Sigmoid colon (tissue), 4 donors: ENCODE results near the gene RPF1.
"Not testable (repeated sequence)": the region's sequence is repeated elsewhere in the genome, so short reads cannot be mapped to it uniquely, and the experiment has no call there.

ENCODE experiments used
- CTCF ChIP-seq, 4 experiments: fragments of 450-650 bp in 3 of 4; fragments of 200-600 bp in 1 of 4; IDR thresholded peaks; one replicate each; pipeline ENCODE4 v1.5.1; 2016 to 2019; ENCODE audit warnings: antibody characterized with exemption in 4 of 4, mild to moderate bottlenecking in 3 of 4, moderate library complexity in 2 of 4
- EP300 ChIP-seq, 4 donors: sonication (generic); formaldehyde crosslinking; IDR thresholded peaks; one replicate each; pipeline ENCODE4 v1.6.1; 2017; ENCODE audit warnings: antibody characterized with exemption in 4 of 4
- POLR2A ChIP-seq, 2 donors: fragments of 450-650 bp; IDR thresholded peaks; one replicate each; pipeline ENCODE4 v1.6.1; 2016; ENCODE audit warnings: antibody characterized with exemption in 2 of 2, mild to moderate bottlenecking in 2 of 2, moderate library complexity in 2 of 2
- POLR2AphosphoS5 ChIP-seq, 4 donors: sonication (generic); formaldehyde crosslinking; IDR thresholded peaks; one replicate each; pipeline ENCODE4 v1.6.1; 2017; ENCODE audit warnings: antibody characterized with exemption in 4 of 4

- TF ChIP-seq POLR2A, EP300, CTCF, POLR2AphosphoS5 (IDR thresholded peaks at IDR 0.05): not testable (repeated sequence)
Observed at GRCh38 chr1:84507887-84508286, 28.8 kb downstream of the RPF1 start.
